DND-41 (cell line): ENCODE measurements around the gene KHDRBS2.

ENCODE experiments used
- CTCF ChIP-seq: IDR thresholded peaks from 2 replicates; pipeline ENCODE4 v1.5.1; 2012; ENCODE audit warnings: borderline replicate concordance, low read length, moderate library complexity, mild to moderate bottlenecking; ENCODE audit not compliant: poor library complexity, severe bottlenecking; ENCODE audit errors: extremely low read depth
- EZH2 ChIP-seq: IDR thresholded peaks from 3 replicates; pipeline ENCODE4 v1.6.1; 2012; ENCODE audit warnings: borderline replicate concordance, low read depth, mild to moderate bottlenecking, moderate library complexity, low read length, inconsistent platforms; ENCODE audit not compliant: severe bottlenecking

- TF ChIP-seq CTCF: no peak
- no peak for TF ChIP-seq EZH2
Observed at GRCh38 chr6:62284725-62285124, 1.3 kb downstream of the KHDRBS2 start.
